ENCODE data around the gene TMCC2.
"Not testable (repeated sequence)": the region's sequence is repeated elsewhere in the genome, so short reads cannot be mapped to it uniquely, and the experiment has no call there.

Gene TMCC2

DNA sequence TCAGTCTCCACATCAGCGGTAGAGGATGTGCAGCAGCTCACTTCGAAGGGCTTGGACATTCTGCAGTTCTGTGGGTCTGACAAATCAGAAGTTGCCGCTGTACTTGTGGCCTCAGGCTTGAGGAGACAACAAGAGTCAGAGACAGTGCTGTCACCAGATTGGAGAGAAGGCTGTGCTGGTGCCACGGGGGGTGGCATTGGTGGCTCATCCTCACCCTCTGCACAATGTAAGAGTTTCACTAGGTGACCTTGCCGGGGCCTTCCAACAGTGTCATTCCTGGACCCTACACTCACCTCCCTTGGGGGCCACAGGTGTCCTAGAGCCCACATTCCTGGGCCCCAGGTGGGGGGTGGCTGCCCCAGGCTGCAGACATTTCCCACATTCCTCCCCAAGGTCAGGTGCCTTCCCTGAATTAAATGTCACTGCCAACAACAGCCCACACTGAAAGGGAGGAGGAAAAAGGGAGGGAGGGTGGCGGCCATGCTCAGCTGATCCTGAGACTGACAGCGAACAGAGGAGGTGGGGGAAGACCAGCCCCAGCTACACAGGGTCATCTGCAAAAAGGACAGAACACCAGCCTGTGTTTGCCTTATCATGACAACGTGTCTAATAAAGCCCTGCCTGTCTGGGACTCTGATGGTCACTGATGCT lies 46.4 kb downstream of the TMCC2 start:
- no peak for TF ChIP-seq MYC (IDR thresholded peaks at IDR 0.05; ENCODE audit: low read depth, low read length)
- TF ChIP-seq POLR2A (IDR thresholded peaks at IDR 0.05; ENCODE audit: extremely low read depth, insufficient read length) = no peak
- TF ChIP-seq, protein P1, sequence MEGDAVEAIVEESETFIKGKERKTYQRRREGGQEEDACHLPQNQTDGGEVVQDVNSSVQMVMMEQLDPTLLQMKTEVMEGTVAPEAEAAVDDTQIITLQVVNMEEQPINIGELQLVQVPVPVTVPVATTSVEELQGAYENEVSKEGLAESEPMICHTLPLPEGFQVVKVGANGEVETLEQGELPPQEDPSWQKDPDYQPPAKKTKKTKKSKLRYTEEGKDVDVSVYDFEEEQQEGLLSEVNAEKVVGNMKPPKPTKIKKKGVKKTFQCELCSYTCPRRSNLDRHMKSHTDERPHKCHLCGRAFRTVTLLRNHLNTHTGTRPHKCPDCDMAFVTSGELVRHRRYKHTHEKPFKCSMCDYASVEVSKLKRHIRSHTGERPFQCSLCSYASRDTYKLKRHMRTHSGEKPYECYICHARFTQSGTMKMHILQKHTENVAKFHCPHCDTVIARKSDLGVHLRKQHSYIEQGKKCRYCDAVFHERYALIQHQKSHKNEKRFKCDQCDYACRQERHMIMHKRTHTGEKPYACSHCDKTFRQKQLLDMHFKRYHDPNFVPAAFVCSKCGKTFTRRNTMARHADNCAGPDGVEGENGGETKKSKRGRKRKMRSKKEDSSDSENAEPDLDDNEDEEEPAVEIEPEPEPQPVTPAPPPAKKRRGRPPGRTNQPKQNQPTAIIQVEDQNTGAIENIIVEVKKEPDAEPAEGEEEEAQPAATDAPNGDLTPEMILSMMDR (IDR thresholded peaks at IDR 0.05; ENCODE audit: low read depth, low read length) = no peak
- TF ChIP-seq, protein P2, sequence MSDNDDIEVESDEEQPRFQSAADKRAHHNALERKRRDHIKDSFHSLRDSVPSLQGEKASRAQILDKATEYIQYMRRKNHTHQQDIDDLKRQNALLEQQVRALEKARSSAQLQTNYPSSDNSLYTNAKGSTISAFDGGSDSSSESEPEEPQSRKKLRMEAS (IDR thresholded peaks at IDR 0.05; ENCODE audit: low read depth, low read length) = no peak
- no peak overlapping the region for H3K4me3 ChIP-seq (ENCODE audit: low read depth, low read length)
- no peak for DNase-seq (ENCODE audit: low read depth)

DNA sequence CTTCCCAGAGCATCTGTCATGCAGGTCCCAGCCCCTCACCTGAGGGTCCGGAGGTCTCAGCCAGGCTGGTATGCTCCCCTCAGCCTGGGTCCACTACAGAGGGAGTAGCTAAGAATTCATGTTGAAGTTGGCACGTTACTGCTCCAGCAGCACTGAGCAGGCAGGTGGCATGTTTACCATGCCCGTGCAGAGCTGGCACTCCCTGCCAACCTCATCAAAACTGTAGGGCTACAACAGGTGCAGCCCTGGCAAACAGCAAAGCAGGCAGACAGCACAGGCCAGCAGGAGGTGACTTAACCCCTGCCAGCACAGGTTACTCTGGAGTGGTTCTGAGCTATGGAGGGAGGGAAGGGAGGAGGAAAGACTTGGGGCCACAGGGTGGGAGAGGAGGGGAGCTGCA lies 47.4 kb downstream of the TMCC2 start:
- H3K4me3 ChIP-seq (ENCODE audit: low read depth, low read length) = no peak overlapping the region
- no peak for DNase-seq (ENCODE audit: low read depth)
- TF ChIP-seq POLR2A (IDR thresholded peaks at IDR 0.05; ENCODE audit: extremely low read depth, insufficient read length) = no peak

DNA sequence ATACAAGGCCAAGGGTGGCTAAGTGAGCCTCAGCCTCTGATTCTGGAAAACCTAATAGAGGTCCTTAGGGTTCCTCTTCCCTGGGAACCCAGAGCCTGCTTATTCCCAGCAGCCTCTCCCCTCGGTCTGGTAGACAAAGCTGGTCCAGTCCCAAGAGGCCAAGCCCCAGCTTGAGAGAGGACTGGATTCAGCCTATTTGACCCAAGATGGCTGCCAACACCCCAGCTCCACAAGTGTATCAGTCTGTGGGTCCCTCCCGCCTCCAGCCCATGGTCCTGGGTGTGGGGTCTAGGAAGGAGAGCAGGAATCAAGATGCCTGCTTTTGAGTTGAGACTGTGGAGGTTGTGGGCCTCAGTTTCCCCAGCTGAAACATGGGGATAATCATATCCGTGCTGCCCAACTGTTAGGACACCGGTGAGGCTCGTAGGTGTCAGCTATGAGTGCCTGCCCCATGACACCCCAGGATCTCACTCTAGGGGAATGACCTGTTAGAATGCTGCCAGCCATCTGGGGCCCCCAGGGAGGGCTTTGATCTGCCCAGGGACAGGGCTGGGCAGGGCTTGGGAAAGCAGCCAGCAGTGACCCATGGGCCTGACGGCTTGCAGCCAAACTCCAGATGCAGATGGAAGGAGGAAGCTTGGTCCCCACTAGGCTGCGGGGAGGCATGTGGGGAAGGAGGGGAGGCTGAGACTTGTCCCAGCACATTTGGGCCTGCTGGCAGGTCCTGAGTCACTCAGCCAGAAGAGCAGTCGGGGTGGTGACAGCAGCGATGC lies 48.4 kb downstream of the TMCC2 start:
- no peak overlapping the region for H3K4me3 ChIP-seq (ENCODE audit: low read depth, low read length)
- TF ChIP-seq, protein P2 (IDR thresholded peaks at IDR 0.05; ENCODE audit: low read depth, low read length) = no peak
- TF ChIP-seq MYC (IDR thresholded peaks at IDR 0.05; ENCODE audit: low read depth, low read length) = no peak
- TF ChIP-seq, protein P1 (IDR thresholded peaks at IDR 0.05; ENCODE audit: low read depth, low read length) = no peak
- no peak for TF ChIP-seq POLR2A (IDR thresholded peaks at IDR 0.05; ENCODE audit: extremely low read depth, insufficient read length)
- DNase-seq (ENCODE audit: low read depth) = no peak

DNA sequence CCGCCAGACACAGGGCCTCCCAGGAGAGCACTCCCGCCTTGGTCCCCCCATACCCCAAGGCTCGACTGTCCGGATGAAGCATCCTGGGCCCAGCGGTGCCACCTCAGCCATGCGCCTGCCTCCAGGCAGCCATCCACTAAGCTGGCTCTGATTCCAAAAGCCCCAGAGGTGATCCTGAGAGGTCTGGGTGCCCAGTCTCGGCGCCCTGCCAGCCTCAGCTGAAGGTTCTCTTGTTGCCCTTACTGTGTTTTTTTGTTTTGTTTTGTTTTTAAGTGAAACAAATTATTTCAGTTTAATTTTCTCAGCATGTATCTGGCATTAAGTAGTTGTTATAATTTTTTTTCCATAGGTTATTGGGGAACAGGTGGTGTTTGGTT lies 48.9 kb downstream of the TMCC2 start:
- no peak overlapping the region for H3K4me3 ChIP-seq (ENCODE audit: low read depth, low read length)
- DNase-seq (ENCODE audit: low read depth) = no peak
- TF ChIP-seq MYC (IDR thresholded peaks at IDR 0.05; ENCODE audit: low read depth, low read length) (no peak), POLR2A (IDR thresholded peaks at IDR 0.05; ENCODE audit: extremely low read depth, insufficient read length) (no peak)
- TF ChIP-seq, protein P2 (IDR thresholded peaks at IDR 0.05; ENCODE audit: low read depth, low read length) = no peak
- TF ChIP-seq, protein P1 (IDR thresholded peaks at IDR 0.05; ENCODE audit: low read depth, low read length) = no peak

DNA sequence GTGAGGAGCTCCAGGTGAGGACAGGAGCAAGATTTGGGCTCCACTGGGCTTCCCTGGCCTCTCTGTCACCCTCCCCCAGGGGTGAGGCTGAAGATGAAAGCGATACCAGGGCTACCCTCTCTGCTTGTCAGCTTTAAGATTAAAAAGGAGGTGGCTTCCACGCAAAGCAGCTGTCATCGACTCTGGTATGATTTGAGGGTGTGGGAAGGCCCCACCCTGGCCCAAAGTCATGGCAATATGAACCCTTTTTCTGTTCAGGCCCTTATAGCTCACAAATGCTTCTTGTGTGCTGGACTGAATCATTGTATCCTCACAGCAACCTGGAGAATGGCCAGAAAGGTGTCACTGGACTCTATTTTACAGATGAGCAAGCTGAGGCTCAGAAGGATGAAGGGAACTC lies 52.2 kb downstream of the TMCC2 start:
- DNase-seq (ENCODE audit: low read depth) = no peak
- H3K4me3 ChIP-seq (ENCODE audit: low read depth, low read length) = no peak overlapping the region
- TF ChIP-seq, protein P1 (IDR thresholded peaks at IDR 0.05; ENCODE audit: low read depth, low read length) = no peak
- no peak for TF ChIP-seq MYC (IDR thresholded peaks at IDR 0.05; ENCODE audit: low read depth, low read length)

DNA sequence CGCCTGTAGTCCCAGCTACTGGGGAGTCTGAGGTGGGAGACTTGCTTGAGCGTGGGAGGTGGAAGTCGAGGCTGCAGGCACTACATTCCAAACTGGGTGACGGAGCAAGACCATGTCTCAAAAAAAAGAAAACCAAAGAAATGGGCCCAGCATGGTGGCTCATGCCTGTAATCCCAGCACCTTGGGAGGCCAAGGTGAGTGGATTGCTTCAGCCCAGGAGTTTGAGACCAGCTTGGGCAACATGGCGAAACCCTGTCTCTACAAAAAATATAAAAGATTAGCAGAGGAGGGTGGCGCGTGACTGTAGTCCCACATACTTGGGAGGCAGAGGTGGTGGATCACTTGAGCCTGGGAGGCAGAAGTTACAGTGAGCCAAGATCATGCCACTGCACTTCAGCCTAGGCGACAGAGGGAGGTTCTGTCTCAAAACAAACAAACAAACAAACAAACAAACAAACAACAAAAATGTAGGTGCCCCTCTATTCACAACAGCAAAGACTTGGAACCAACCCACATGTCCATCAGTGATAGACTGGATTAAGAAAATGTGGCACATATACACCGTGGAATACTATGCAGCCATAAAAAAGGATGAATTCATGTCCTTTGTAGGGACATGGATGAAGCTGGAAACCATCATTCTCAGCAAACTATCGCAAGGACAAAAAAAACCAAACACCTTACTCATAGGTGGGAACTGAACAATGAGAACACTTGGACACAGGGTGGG lies 53.1 kb downstream of the TMCC2 start:
- DNase-seq (ENCODE audit: low read depth) = not testable (repeated sequence)

More for the DNA sequence above, 53.1 kb downstream of the TMCC2 start:
- not testable (repeated sequence) for H3K4me3 ChIP-seq (ENCODE audit: low read depth, low read length)
